DOHH2 (cell line): ENCODE data around the gene ARHGAP1.

Experiments used
- CTCF ChIP-seq: fragments of 200-600 bp; sonication (generic); IDR thresholded peaks from one replicate; pipeline ENCODE4 v1.5.1; 2014; ENCODE audit warnings: antibody characterized with exemption, mild to moderate bottlenecking, low read depth, low read length; ENCODE audit not compliant: poor library complexity, severe bottlenecking
- EZH2phosphoT487 ChIP-seq: fragments of 200-600 bp; sonication (generic); IDR thresholded peaks from 2 replicates; pipeline ENCODE4 v1.6.1; 2017; ENCODE audit warnings: borderline replicate concordance, mild to moderate bottlenecking, antibody characterized with exemption, low read length, moderate library complexity, mixed read lengths

DNA sequence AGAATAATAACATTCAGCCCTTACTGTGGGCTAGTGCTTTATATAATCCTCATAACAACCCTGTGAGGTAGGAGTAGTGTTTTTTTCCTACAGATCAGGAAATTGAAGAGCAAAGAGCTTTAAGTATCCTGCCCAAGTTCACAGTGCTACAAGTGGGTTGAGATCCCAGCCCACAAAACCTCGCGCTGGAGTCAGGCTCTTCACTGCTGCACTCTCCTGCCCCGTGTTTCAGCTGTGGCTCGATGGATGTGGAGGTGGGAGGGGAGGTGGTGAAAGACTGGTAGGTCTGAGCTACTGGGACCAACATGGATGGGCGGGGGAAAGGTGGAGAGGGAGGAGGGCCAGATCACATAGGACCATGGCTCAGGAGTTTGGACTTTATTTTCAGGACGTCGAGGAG is 6.5 kb upstream of the ARHGAP1 start:
- TF ChIP-seq CTCF (no peak), EZH2phosphoT487 (no peak)
